GM12864 (cell line): ENCODE results near the gene ACO1.
A peak's percentile ranks its signal among the peaks of the same experiment; 100 is the strongest.

Source experiments
- DNase-seq: peaks from one replicate; pipeline ENCODE4 v3.0.0-alpha.2; 2011; ENCODE audit warnings: low read depth
- H3K4me3 ChIP-seq: 2 replicates; pipeline ENCODE4 v1.5.1; 2011; ENCODE audit warnings: mild to moderate bottlenecking, low read depth, low read length, control low read depth
- TF ChIP-seq, protein P1 (sequence below): IDR thresholded peaks from 2 replicates; pipeline ENCODE4 v1.5.1; 2011; ENCODE audit warnings: low read depth, mild to moderate bottlenecking, moderate library complexity, low read length, control low read depth, inconsistent platforms; ENCODE audit errors: missing control alignments

Gene ACO1

GRCh38 chr9:32360983-32361673 is 23.3 kb upstream of the ACO1 start:
- DNase-seq = no peak
- H3K4me3 ChIP-seq = no peak overlapping the region
- TF ChIP-seq, protein P1, sequence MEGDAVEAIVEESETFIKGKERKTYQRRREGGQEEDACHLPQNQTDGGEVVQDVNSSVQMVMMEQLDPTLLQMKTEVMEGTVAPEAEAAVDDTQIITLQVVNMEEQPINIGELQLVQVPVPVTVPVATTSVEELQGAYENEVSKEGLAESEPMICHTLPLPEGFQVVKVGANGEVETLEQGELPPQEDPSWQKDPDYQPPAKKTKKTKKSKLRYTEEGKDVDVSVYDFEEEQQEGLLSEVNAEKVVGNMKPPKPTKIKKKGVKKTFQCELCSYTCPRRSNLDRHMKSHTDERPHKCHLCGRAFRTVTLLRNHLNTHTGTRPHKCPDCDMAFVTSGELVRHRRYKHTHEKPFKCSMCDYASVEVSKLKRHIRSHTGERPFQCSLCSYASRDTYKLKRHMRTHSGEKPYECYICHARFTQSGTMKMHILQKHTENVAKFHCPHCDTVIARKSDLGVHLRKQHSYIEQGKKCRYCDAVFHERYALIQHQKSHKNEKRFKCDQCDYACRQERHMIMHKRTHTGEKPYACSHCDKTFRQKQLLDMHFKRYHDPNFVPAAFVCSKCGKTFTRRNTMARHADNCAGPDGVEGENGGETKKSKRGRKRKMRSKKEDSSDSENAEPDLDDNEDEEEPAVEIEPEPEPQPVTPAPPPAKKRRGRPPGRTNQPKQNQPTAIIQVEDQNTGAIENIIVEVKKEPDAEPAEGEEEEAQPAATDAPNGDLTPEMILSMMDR = no peak

GRCh38 chr9:32371279-32371678 is 13.2 kb upstream of the ACO1 start:
- DNase-seq = no peak
- no peak overlapping the region for H3K4me3 ChIP-seq
- TF ChIP-seq, protein P1 = no peak

- DNase-seq = no peak
- H3K4me3 ChIP-seq = no peak overlapping the region
- TF ChIP-seq, protein P1 = no peak
These were observed 12.8 kb upstream of the ACO1 start for GRCh38 chr9:32371679-32372078.

DNA sequence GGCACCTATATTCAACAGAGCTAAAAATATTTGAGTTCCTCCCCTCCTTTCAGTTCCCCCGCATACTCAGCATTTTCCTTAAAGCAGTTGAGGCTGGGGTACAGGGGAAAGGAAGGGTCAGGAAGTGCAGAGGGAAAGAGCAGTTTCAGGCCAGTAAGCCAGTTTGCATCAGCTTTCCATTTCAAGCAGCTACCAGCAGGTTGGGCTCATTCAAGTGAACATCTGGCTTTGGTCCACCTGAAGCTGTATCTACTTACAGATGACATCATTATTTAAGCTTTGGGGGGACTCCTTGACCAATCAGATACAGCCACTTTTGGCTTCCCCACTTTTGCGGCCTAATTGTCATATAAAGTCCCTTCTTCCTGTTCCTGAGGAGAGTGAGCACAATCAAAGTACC is 8.2 kb upstream of the ACO1 start:
- DNase-seq = no peak
- TF ChIP-seq, protein P1 = no peak
- no peak overlapping the region for H3K4me3 ChIP-seq

- H3K4me3 ChIP-seq = no peak overlapping the region
- TF ChIP-seq, protein P1 = peak; percentile 79
- peak; percentile 41 for DNase-seq
These were observed 5.9 kb upstream of the ACO1 start for GRCh38 chr9:32378496-32378895.

GRCh38 chr9:32378993-32379729 is 5.3 kb upstream of the ACO1 start:
- TF ChIP-seq, protein P1 = peak; percentile 77
- H3K4me3 ChIP-seq = no peak overlapping the region
- peak; percentile 33 for DNase-seq
